SKM-1 treated with dmso at 0.1 percent for 144 hours (cell line): ENCODE results near the gene HMCN2.

Experiments used
- DNase-seq: peaks from one replicate; lab custom pipeline; 2025; ENCODE audit not compliant: unreplicated experiment; lab: John Stamatoyannopoulos, UW

HMCN2 gene

GRCh38 chr9:130360672-130361071, 95.1 kb downstream of the HMCN2 start:
- DNase-seq: no peak

DNA sequence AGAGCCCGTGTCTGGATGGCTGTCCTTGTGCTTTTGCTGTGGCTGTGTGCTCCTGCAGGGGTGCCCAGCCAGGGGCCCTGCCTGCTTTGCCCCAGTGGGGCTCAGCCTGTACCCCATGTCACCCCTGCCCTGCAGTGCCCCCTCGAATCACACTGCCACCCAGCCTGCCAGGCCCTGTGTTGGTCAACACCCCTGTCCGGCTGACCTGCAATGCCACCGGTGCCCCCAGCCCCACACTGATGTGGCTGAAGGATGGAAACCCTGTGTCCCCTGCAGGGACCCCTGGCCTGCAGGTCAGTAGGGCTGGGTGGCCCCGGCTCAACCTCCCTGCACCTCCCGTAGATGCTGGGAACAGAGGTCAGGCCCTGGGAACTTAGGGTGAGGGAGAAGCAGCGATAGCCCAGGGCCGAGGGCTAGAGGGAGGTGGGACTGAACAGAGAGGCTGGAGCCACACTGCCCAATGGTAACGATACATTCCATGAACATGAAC, 96.4 kb downstream of the HMCN2 start:
- DNase-seq: no peak

- no peak for DNase-seq
Observed at GRCh38 chr9:130362691-130363090, 97.1 kb downstream of the HMCN2 start.

DNA sequence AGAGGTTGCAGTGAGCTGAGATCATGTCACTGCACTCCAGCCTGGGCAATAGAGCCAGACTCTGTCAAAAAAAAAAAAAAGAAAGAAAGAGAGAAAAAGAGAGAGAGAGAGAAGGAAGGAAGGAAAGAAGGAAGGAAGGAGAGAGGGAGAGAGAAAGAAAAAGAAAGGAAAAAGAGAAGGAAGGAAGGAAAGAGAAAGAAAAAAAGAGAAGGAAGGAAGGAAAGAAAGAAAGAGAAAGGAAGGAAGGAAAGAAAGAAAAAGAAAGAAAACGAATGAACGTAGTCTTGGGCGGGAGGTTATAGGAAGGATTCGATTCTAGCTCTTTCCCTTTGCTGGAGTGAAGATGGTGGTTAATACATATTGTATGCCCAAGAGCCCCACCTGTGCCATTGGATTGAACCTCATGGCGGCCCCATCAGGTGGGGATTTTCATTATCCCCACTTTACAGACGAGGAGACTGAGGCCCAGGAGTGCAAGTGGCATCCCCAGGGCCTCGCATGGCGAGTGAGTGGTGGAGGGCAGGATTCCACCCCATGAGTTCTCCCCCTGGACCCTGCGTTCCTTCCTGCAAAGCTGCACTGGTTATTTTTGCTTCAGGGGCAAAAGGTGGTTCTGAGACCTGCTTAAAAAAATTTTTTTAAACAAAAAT, 98.3 kb downstream of the HMCN2 start:
- no peak for DNase-seq

- DNase-seq: no peak
Observed at GRCh38 chr9:130364619-130365322, 99.2 kb downstream of the HMCN2 start.

GRCh38 chr9:130365323-130365721, 99.8 kb downstream of the HMCN2 start:
- DNase-seq: no peak

GRCh38 chr9:130366072-130366471, 100.5 kb downstream of the HMCN2 start:
- no peak for DNase-seq

- DNase-seq: no peak
Observed at GRCh38 chr9:130366888-130367550, 101.5 kb downstream of the HMCN2 start.

GRCh38 chr9:130368631-130369103, 103.1 kb downstream of the HMCN2 start:
- DNase-seq: no peak

DNA sequence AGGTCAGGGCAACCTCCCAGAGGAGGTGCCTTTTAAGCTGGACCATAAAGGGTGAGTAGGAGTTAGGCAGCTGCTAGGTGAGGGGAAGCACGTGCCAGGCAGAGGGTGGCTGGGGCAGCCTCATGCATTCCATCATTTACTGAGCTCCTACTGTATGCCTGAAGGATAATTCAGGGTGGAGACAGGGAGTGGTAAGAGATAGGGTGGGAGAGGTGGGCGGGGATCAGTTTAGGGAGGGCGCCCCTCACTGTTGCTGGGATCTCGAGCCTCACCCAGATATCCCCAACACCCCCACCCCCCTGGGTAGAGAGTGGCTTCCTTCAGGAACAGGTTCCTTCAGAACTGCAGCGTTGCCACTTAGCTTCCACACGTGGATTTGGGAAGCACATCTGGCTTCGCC, 104.7 kb downstream of the HMCN2 start:
- DNase-seq: no peak

DNA sequence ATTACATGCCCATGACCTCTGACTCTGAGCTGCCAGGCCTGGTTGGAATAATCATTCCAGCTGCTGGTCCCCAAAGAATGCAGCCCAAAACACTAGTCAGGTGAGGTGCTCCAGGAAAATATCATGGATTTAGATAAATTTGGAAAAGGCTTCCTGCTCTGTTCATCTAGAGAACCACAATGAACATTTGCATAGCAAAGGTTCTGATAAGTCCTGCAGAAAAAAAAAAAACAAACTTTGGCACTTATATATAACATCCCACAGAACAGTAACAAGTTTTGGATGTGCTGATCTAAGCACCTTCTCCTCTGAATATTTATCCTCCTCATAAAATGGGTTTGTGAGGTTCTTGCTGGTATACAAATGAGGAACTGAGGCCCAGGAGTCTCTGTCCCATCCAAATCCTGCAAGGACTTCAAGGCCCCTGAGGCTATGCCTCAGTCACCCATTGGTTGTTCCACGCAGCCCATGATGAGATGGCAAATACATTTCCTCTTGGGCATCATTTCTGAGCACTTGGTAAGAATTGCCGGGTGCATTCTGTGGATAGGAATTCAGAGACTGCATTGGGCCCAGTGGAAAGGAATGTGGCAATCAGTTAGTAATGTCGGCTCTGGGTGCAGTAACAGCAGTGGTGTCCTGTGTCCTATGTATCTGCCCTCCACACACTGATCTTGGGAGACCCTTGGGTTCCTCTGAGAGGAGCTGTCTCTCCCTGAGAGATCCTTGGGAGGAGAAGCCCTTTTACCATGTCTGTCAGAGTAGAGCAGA, 105.8 kb downstream of the HMCN2 start:
- no peak for DNase-seq

DNA sequence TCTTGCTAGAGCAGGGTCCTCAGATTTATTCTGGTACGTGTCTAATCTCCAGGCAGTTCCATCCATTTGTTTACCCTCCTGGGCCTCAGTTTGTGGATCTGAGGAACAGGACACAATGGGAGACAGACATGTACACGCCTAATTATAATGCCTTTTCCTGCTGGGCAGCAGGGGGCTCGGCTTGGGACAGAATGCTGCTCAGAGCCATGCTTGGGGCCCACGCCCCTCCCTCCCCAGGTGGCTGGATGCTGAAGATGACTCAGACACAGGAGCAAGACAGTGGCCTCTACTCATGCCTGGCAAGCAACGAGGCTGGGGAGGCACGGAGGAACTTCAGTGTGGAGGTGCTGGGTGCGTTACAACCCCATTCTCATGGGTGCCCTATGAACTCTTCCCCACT, 106.5 kb downstream of the HMCN2 start:
- no peak for DNase-seq

GRCh38 chr9:130373679-130374325, 108.2 kb downstream of the HMCN2 start:
- no peak for DNase-seq

DNA sequence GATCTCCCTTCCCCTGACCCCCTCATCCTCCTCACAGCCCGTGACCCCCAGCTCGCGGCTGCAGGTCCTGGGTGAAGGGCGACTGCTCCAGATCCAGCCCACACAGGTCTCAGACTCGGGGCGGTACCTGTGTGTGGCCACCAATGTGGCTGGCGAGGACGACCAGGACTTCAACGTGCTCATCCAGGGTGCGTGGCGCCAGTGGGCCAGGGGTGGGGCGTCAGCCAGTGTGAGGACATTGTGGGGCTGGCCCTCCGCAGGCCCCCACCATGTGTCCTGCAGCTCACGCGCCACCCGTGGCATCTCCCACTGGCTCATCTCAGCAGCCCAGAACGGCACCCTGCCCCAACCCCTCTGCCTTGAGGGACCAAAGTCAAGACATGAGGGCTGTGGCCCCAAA, 112.1 kb downstream of the HMCN2 start:
- DNase-seq: no peak

GRCh38 chr9:130378875-130379648, 113.5 kb downstream of the HMCN2 start:
- no peak for DNase-seq

GRCh38 chr9:130379649-130379970, 114.0 kb downstream of the HMCN2 start:
- DNase-seq: no peak

- no peak for DNase-seq
Observed at GRCh38 chr9:130380920-130381469, 115.4 kb downstream of the HMCN2 start.

- no peak for DNase-seq
Observed at GRCh38 chr9:130381660-130382059, 116.1 kb downstream of the HMCN2 start.

DNA sequence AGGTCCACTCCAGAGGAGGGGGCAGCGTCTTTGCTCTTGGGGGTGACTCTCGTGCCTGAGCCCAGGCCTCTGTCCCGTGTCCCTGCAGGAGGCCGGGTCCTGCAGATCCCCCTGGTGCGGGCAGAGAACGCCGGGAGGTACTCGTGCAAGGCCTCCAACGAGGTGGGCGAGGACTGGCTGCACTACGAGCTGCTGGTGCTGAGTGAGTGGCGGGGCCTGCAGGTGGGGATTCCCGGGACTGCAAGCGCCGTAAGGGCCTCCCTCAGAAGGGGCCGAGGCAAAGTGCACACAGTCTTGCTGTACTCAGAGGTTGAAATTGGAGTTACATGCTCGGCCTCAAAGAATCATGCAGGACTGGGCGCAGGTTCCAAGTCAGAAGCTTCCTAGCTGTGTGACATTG, 116.5 kb downstream of the HMCN2 start:
- no peak for DNase-seq
